Panc1 (cell line): Measurements from ENCODE around the gene SLC35F1.

Experiments used
- POLR2AphosphoS5 ChIP-seq: IDR thresholded peaks from 2 replicates; pipeline ENCODE4 v1.6.1; 2012; ENCODE audit warnings: mild to moderate bottlenecking, low read depth, low read length, moderate library complexity
- REST ChIP-seq, 2 experiments: IDR thresholded peaks; 2 replicates each; pipeline ENCODE4 v1.6.1; 2011 to 2012; ENCODE audit warnings: low read depth in 2 of 2, control low read depth in 1 of 2, low read length in 1 of 2, mild to moderate bottlenecking in 1 of 2, moderate library complexity in 1 of 2; ENCODE audit not compliant: insufficient read depth in 1 of 2
- SIN3A ChIP-seq: IDR thresholded peaks from 2 replicates; pipeline ENCODE4 v1.6.1; 2012; ENCODE audit warnings: low read depth, mild to moderate bottlenecking, low read length, moderate library complexity, borderline replicate concordance; ENCODE audit not compliant: insufficient read depth
- TCF7L2 ChIP-seq: IDR thresholded peaks from 2 replicates; pipeline ENCODE4 v1.6.1; 2011; ENCODE audit warnings: mild to moderate bottlenecking, low read depth, low read length, inconsistent platforms
- TF ChIP-seq, protein P1 (sequence below): fragments of 450-650 bp; IDR thresholded peaks from 2 replicates; pipeline ENCODE4 v1.5.1; 2017; ENCODE audit warnings: mild to moderate bottlenecking

- TF ChIP-seq, protein P1, sequence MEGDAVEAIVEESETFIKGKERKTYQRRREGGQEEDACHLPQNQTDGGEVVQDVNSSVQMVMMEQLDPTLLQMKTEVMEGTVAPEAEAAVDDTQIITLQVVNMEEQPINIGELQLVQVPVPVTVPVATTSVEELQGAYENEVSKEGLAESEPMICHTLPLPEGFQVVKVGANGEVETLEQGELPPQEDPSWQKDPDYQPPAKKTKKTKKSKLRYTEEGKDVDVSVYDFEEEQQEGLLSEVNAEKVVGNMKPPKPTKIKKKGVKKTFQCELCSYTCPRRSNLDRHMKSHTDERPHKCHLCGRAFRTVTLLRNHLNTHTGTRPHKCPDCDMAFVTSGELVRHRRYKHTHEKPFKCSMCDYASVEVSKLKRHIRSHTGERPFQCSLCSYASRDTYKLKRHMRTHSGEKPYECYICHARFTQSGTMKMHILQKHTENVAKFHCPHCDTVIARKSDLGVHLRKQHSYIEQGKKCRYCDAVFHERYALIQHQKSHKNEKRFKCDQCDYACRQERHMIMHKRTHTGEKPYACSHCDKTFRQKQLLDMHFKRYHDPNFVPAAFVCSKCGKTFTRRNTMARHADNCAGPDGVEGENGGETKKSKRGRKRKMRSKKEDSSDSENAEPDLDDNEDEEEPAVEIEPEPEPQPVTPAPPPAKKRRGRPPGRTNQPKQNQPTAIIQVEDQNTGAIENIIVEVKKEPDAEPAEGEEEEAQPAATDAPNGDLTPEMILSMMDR, result no peak
- TF ChIP-seq POLR2AphosphoS5 (no peak), REST (IDR thresholded peaks at IDR 0.05; ENCODE audit: insufficient read depth in 1 of 2, low read depth in 2 of 2, low read length in 1 of 2) (no peak), TCF7L2 (no peak), SIN3A (no peak)
These were observed 79.3 kb downstream of the SLC35F1 start for GRCh38 chr6:117986396-117986795.
